Common myeloid progenitor, CD34-positive (primary cell): ENCODE measurements around the gene PHACTR4.

ENCODE experiments used
- CTCF ChIA-PET: fragments of 350-600 bp; sonication (Branson Sonifier 250); formaldehyde crosslinking; loops from one replicate; lab custom pipeline; 2021; ENCODE audit warnings: antibody characterized with exemption; lab: Charles Lee
- POLR2A ChIA-PET: fragments of 350-600 bp; sonication (Branson Sonifier 250); formaldehyde crosslinking; loops from one replicate; lab custom pipeline; 2021; ENCODE audit warnings: antibody characterized with exemption; lab: Charles Lee
- DNase-seq, 3 donors: peaks; one replicate each; pipeline versions ENCODE4 v3.0.0 to v3.0.0-alpha.2; 2013
- H3K27ac ChIP-seq, 2 experiments: 1 replicate in 1 of 2; 2 replicates in 1 of 2; pipeline ENCODE4 v1.7.0; 2013; ENCODE audit warnings: inconsistent platforms in 2 of 2, low read length in 2 of 2, mild to moderate bottlenecking in 2 of 2, low read depth in 1 of 2, moderate library complexity in 1 of 2; ENCODE audit not compliant: severe bottlenecking in 2 of 2, insufficient read depth in 1 of 2, poor library complexity in 1 of 2
- H3K27me3 ChIP-seq, 5 experiments: replicated peaks in 2 of 5; 1 replicate in 3 of 5; 2 replicates in 2 of 5; pipeline versions ENCODE4 v1.6.1 to v1.7.0; 2013; ENCODE audit warnings: low read length in 4 of 5, mild to moderate bottlenecking in 2 of 5, moderate library complexity in 2 of 5, inconsistent platforms in 1 of 5; ENCODE audit not compliant: insufficient read depth in 5 of 5, control insufficient read depth in 4 of 5
- H3K36me3 ChIP-seq, 4 experiments: 1 replicate in 2 of 4; 2 replicates in 2 of 4; pipeline versions ENCODE4 v1.6.1 to v1.7.0; 2013; ENCODE audit warnings: low read length in 3 of 4, control low read depth in 1 of 4, mild to moderate bottlenecking in 1 of 4; ENCODE audit not compliant: control insufficient read depth in 4 of 4, insufficient read depth in 4 of 4
- H3K4me1 ChIP-seq, 4 experiments: 1 replicate in 3 of 4; 2 replicates in 1 of 4; pipeline versions ENCODE4 v1.6.1 to v1.7.1; 2013; ENCODE audit warnings: low read length in 3 of 4, mild to moderate bottlenecking in 3 of 4, control low read depth in 1 of 4, inconsistent platforms in 1 of 4, moderate library complexity in 1 of 4; ENCODE audit not compliant: control insufficient read depth in 4 of 4, insufficient read depth in 4 of 4; ENCODE audit errors: control extremely low read depth in 1 of 4
- H3K4me3 ChIP-seq, 7 experiments: 1 replicate in 4 of 7; 2 replicates in 3 of 7; pipeline versions ENCODE4 v1.5.1 to v1.7.0; 2013; ENCODE audit warnings: mild to moderate bottlenecking in 7 of 7, low read length in 6 of 7, moderate library complexity in 6 of 7, inconsistent platforms in 2 of 7, low read depth in 2 of 7, control low read depth in 1 of 7; ENCODE audit not compliant: insufficient read depth in 4 of 7, control insufficient read depth in 1 of 7; ENCODE audit errors: extremely low read depth in 1 of 7
- H3K9me3 ChIP-seq, 5 experiments: 1 replicate in 4 of 5; 2 replicates in 1 of 5; pipeline versions ENCODE4 v1.6.1 to v1.7.1; 2013; ENCODE audit warnings: low read length in 4 of 5, mild to moderate bottlenecking in 2 of 5, inconsistent platforms in 1 of 5, low read depth in 1 of 5, moderate library complexity in 1 of 5; ENCODE audit not compliant: control insufficient read depth in 4 of 5, insufficient read depth in 2 of 5; ENCODE audit errors: control extremely low read depth in 1 of 5
- WGBS: methylation state at CpG from one replicate; pipeline ENCODE4 v1.1.5; 2013; ENCODE audit not compliant: insufficient coverage; 5-methylcytosine and 5-hydroxymethylcytosine counted together

The PHACTR4 gene

DNA sequence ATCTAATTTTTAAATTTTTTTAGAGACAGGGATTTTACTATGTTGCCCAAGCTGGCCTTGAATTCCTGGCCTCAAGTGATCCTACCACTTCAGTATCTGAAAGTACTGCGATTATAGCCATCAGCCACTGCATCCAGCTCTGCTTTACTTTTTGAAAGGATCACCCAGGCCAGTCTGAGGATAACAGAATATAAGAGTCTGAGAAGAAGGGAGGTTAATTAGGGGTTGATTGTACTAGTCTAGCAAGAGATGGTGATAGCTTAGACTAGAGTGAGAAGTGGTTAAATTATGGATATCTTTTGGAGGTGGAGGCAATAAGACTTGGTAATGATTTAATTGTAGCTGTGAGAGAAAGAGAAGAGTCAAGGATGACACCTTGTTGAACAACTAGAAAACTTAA, 32.2 kb downstream of the PHACTR4 start:
- DNase-seq, result no peak
- Histone ChIP-seq H3K4me1 (peaks cover 0 to 12% (median 0%) of the 10 kb centered on the region in 4 experiments), H3K27ac (no peak overlapping the region), H3K27me3 (no peaks in the 10 kb centered on the region), H3K4me3 (no peak overlapping the region), H3K9me3 (no peaks in the 10 kb centered on the region), H3K36me3 (peaks cover 0 to 4% (median 4%) of the 10 kb centered on the region in 4 experiments)
- WGBS, result 86% methylated on average over 1 of the region's 1 CpG
- ChIA-PET CTCF (interaction anchor here (0.7 to 1.4 kb wide), 4 partner anchors 9 to 66 kb away, joined by 3 to 6 read pairs (median 4); no protein-coding TSS in a partner anchor), POLR2A (no interaction called here)

DNA sequence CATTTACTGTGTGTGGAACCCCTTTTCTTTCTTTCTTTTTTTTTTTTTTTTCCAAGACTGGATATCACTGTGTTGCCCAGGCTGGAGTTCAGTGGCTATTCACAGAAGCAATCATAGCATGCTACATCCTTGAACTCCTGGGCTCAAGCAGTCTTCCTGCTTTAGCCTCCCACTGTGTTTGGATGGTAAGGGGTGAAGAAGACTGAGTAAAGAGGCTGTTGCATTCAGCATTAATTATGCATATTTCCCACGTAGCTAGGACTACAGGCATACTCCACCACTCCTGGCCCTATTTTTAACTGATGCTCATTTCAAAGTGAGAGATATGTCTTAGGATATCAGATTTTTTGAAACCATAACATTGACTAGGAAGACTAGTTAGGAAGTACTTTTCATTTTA, 39.5 kb downstream of the PHACTR4 start:
- Histone ChIP-seq H3K4me3 (no peak overlapping the region), H3K9me3 (no peaks in the 10 kb centered on the region), H3K27ac (no peak overlapping the region), H3K36me3 (peaks cover 0 to 5% (median 2%) of the 10 kb centered on the region in 4 experiments), H3K27me3 (no peaks in the 10 kb centered on the region), H3K4me1 (peaks cover 0 to 28% (median 10%) of the 10 kb centered on the region in 4 experiments)
- ChIA-PET POLR2A (no interaction called here), CTCF (interaction anchor here (0.8 to 6.6 kb wide), 9 partner anchors 11 to 195 kb away, joined by 3 to 59 read pairs (median 4); no protein-coding TSS in a partner anchor)
- WGBS, result no CpG with 5 or more reads among the region's 1 CpG
- DNase-seq, result no peak

DNA sequence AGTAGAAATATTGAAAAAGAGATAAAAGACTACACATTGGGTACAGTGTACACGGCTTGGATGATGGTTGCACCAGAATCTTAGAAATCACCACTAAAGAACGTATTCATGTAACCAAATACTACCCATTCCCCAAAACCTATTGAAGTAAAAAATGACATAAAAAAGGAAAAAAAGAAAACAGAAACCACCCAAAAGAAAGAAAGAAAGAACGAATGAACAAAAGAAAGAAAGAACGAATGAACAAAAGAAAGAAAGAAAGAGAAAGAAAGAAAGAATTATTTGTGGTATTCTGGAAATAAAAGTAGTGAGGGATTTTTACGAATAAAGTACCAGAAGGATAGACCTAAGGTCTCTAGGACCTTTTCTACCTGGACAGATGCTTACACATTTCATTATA, 42.1 kb downstream of the PHACTR4 start:
- H3K27ac ChIP-seq, result no peak overlapping the region
- WGBS, result no CpG with 5 or more reads among the region's 5 CpGs
- H3K4me1 ChIP-seq, result peaks cover 12 to 39% (median 26%) of the 10 kb centered on the region in 4 experiments
- peaks cover 0 to 5% (median 2%) of the 10 kb centered on the region in 4 experiments for H3K36me3 ChIP-seq
- CTCF ChIA-PET, result interaction anchor here (0.6 to 6.6 kb wide), 3 partner anchors 10 to 205 kb away, joined by 3 to 59 read pairs (median 6); no protein-coding TSS in a partner anchor
- DNase-seq, result no peak
- H3K4me3 ChIP-seq, result no peak overlapping the region
- no peaks in the 10 kb centered on the region for H3K27me3 ChIP-seq
- POLR2A ChIA-PET, result no interaction called here
- no peaks in the 10 kb centered on the region for H3K9me3 ChIP-seq

DNA sequence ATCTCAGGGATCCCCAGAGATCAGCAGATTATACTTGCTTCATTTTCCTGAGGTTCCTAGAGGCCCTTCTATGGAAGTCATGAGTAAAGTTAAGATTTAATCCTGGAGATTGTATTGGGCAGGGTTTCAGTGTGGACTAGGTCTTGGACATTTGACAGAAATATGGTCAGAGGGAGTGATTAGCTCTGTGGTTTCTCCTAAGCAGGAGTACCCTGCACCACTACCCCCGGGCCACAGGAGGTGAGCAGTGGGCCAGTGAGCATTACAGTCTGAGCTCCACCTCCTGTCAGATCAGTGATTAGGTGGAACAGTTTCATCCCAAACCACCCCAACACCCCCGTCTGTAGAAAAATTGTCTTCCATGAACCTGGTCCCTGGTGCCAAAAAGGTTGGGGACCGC, 43.2 kb downstream of the PHACTR4 start:
- Histone ChIP-seq H3K27ac (no peak overlapping the region), H3K4me1 (peaks cover 16 to 47% (median 34%) of the 10 kb centered on the region in 4 experiments), H3K4me3 (no peak overlapping the region), H3K36me3 (peaks cover 0 to 5% (median 2%) of the 10 kb centered on the region in 4 experiments), H3K27me3 (no peaks in the 10 kb centered on the region), H3K9me3 (no peaks in the 10 kb centered on the region)
- 88% methylated on average over 2 of the region's 3 CpGs for WGBS
- no peak for DNase-seq
- POLR2A ChIA-PET, result interaction anchor here (0.6 kb wide), 1 partner anchor 58 kb away, joined by 3 read pairs; no protein-coding TSS in a partner anchor
- CTCF ChIA-PET, result interaction anchor here (0.7 to 2.5 kb wide), 9 partner anchors 11 to 204 kb away, joined by 3 to 12 read pairs (median 5); no protein-coding TSS in a partner anchor

DNA sequence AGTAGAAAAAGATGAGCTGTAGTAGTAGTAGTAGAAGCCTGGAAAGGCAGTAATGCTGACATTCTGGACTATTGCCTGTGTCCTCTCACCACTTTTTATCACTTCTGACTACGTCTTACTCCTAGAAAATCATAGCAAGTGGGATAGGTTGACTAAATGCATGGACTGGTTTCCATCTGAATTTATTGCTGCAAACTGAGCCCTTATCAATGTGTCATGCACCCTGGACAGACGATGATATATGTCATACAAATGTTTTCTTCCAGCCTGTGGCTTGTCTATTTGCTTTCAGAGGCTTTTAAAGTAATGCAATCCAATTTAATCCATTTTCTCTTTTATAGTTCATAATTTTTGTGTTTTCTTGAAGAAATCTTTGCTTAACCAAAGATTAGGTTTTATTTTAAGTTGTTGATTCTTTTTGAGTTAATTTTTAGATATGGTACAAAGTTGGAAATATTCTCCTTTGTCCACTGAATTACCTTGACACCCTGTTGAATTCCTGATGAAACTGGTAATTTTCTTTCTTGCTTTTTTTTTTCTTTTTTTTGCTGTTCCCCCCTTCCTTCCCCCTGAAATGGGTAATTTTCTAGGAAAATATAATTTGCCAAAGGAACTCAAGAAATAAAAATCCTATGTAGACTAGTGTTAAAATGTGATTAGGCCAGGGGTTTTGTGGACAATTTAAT, 47.1 kb downstream of the PHACTR4 start:
- peak overlapping the region; percentile 92 to 94 for H3K27ac ChIP-seq
- peak in 1 of 3 donors; percentile 44 for DNase-seq
- POLR2A ChIA-PET, result interaction anchor here (1.2 kb wide), 1 partner anchor 21 kb away, joined by 3 read pairs; no protein-coding TSS in a partner anchor
- H3K27me3 ChIP-seq, result no peaks in the 10 kb centered on the region
- WGBS, result no CpG with 5 or more reads among the region's 2 CpGs
- peak overlapping the region in 5 of 7 experiments; percentile 25 to 76 (median 57) for H3K4me3 ChIP-seq
- H3K4me1 ChIP-seq, result peaks cover 19 to 66% (median 49%) of the 10 kb centered on the region in 4 experiments
- no peaks in the 10 kb centered on the region for H3K36me3 ChIP-seq
- H3K9me3 ChIP-seq, result no peaks in the 10 kb centered on the region
- CTCF ChIA-PET, result interaction anchor here (0.7 to 1.6 kb wide), 3 partner anchors 8 to 55 kb away, joined by 3 to 6 read pairs (median 4); no protein-coding TSS in a partner anchor

DNA sequence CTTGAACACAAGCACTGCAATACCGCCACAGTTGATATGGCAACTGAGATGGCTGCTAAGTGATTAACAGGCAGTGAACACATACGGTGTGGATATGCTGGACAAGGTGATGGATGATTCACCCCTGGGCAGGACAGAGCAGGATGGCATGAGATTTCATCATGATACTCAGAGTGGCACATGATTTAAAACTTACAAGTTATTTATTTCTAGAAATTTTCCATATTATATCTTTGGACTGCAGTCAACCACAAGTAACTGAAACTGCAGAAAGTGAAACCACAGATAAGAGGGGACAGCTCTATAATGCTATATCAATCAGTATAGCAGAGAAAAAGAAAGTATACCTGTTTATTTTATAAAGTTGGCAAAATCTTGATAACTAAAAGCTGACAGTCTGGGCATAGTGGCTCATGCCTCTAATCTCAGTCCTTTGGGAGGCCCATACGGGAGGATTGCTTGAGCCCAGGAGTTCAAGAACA, 47.9 kb downstream of the PHACTR4 start:
- CTCF ChIA-PET, result interaction anchor here (0.7 to 2.4 kb wide), 4 partner anchors 10 to 142 kb away, joined by 3 to 7 read pairs (median 4); no protein-coding TSS in a partner anchor
- H3K27me3 ChIP-seq, result no peaks in the 10 kb centered on the region
- H3K27ac ChIP-seq, result peak overlapping the region; percentile 92 to 94
- WGBS, result 0% methylated on average over 2 of the region's 3 CpGs
- peak overlapping the region in 6 of 7 experiments; percentile 25 to 76 (median 54) for H3K4me3 ChIP-seq
- DNase-seq, result peak; percentile 76 to 96 (median 93)
- POLR2A ChIA-PET, result interaction anchor here (0.6 to 1.2 kb wide), 2 partner anchors 59 to 362 kb away, joined by 3 read pairs; no protein-coding TSS in a partner anchor
- H3K36me3 ChIP-seq, result no peaks in the 10 kb centered on the region
- H3K4me1 ChIP-seq, result peaks cover 19 to 72% (median 49%) of the 10 kb centered on the region in 4 experiments
- H3K9me3 ChIP-seq, result no peaks in the 10 kb centered on the region
